WTC11 (cell line): ENCODE results near the gene E2F4. TPM values are rescaled to one million over a fixed set of nuclear protein-coding genes. Genes with fewer than 3 reads are reported as not detected.
A peak's percentile ranks its signal among the peaks of the same experiment; 100 is the strongest.

Experiments used
- ATAC-seq: fragments of 200-7000 bp; cut with Tn5 transposase; 2 replicates; pipeline ENCODE4 v1.10.0; 2021; ENCODE audit warnings: mild to moderate bottlenecking, moderate library complexity
- CTCF ChIA-PET: fragments of 300-600 bp; sonication (Branson Sonifier 250); formaldehyde crosslinking; loops from one replicate; lab custom pipeline; 2021; ENCODE audit warnings: antibody characterized with exemption; lab: Charles Lee
- POLR2A ChIA-PET: fragments of 350-600 bp; sonication (Branson Sonifier 250); formaldehyde crosslinking; loops from one replicate; lab custom pipeline; 2021; ENCODE audit warnings: antibody characterized with exemption; lab: Charles Lee
- DNase-seq: peaks from one replicate; pipeline ENCODE4 v3.0.0; 2021; ENCODE audit warnings: low spot score
- H3K27ac Mint-ChIP-seq: 2 replicates; pipeline ENCODE4 v1.8.0; 2021; ENCODE audit warnings: mixed read lengths
- H3K27me3 Mint-ChIP-seq: 2 replicates; pipeline ENCODE4 v1.8.0; 2021; ENCODE audit warnings: low read depth, mild to moderate bottlenecking, moderate library complexity, mixed read lengths
- H3K36me3 Mint-ChIP-seq: 2 replicates; pipeline ENCODE4 v1.8.0; 2021; ENCODE audit warnings: mixed read lengths
- H3K4me1 Mint-ChIP-seq: 2 replicates; pipeline ENCODE4 v1.8.0; 2022; ENCODE audit warnings: mixed read lengths
- H3K4me3 Mint-ChIP-seq: 2 replicates; pipeline ENCODE4 v1.8.0; 2021; ENCODE audit warnings: mild to moderate bottlenecking, moderate library complexity, mixed read lengths
- H3K9me3 Mint-ChIP-seq: 2 replicates; pipeline ENCODE4 v1.8.0; 2021; ENCODE audit warnings: mixed read lengths
- AFF4 ChIP-seq: sonication (generic); formaldehyde crosslinking; IDR thresholded peaks from 2 replicates; pipeline ENCODE4 v1.8.1; 2023; ENCODE audit warnings: mild to moderate bottlenecking, missing genetic modification reagents, borderline replicate concordance
- CREM ChIP-seq: sonication (generic); formaldehyde crosslinking; IDR thresholded peaks from 2 replicates; pipeline ENCODE4 v1.8.1; 2022; ENCODE audit warnings: mild to moderate bottlenecking, missing genetic modification reagents, moderate library complexity
- E2F1 ChIP-seq: sonication (generic); formaldehyde crosslinking; IDR thresholded peaks from 2 replicates; pipeline ENCODE4 v1.8.0; 2022; ENCODE audit warnings: mild to moderate bottlenecking, missing genetic modification reagents
- E2F4 ChIP-seq: sonication (generic); formaldehyde crosslinking; IDR thresholded peaks from 2 replicates; pipeline ENCODE4 v1.8.1; 2022; ENCODE audit warnings: low read depth, mild to moderate bottlenecking, moderate library complexity, missing genetic modification reagents, borderline replicate concordance
- MYBL2 ChIP-seq: sonication (generic); formaldehyde crosslinking; IDR thresholded peaks from 2 replicates; pipeline ENCODE4 v1.8.1; 2023; ENCODE audit warnings: mild to moderate bottlenecking, moderate library complexity, missing genetic modification reagents
- PRDM15 ChIP-seq: sonication (generic); formaldehyde crosslinking; IDR thresholded peaks from 2 replicates; pipeline ENCODE4 v1.8.0; 2022; ENCODE audit warnings: missing genetic modification reagents
- RORB ChIP-seq: fragments of 250-450 bp; sonication (Bioruptor Pico); IDR thresholded peaks from 2 replicates; pipeline ENCODE4 v1.9.0; 2021; ENCODE audit warnings: mild to moderate bottlenecking
- SP1 ChIP-seq: sonication (generic); formaldehyde crosslinking; conservative IDR thresholded peaks from 2 replicates; pipeline ENCODE4 v1.8.1; 2022; ENCODE audit warnings: missing genetic modification reagents
- TP53 ChIP-seq: sonication (generic); formaldehyde crosslinking; IDR thresholded peaks from 2 replicates; pipeline ENCODE4 v1.8.1; 2023; ENCODE audit warnings: mild to moderate bottlenecking, missing genetic modification reagents
- ZNF121 ChIP-seq: sonication (generic); formaldehyde crosslinking; IDR thresholded peaks from 2 replicates; pipeline ENCODE4 v1.8.0; 2023; ENCODE audit warnings: missing genetic modification reagents
- ZNF396 ChIP-seq: fragments of 250-450 bp; sonication (Bioruptor Pico); IDR thresholded peaks from 2 replicates; pipeline ENCODE4 v1.8.0; 2021; ENCODE audit warnings: mild to moderate bottlenecking, moderate library complexity, borderline replicate concordance
- ZSCAN18 ChIP-seq: fragments of 250-450 bp; sonication (Bioruptor Pico); IDR thresholded peaks from 2 replicates; pipeline ENCODE4 v2.1.2; 2022; ENCODE audit warnings: mild to moderate bottlenecking, moderate library complexity
- total RNA-seq: library from RNA; stranded (reverse); gene quantifications from 3 replicates; pipeline ENCODE4 v1.2.3, GENCODE V29; 2021
- TF ChIP-seq, protein P1 (sequence below): sonication (generic); formaldehyde crosslinking; IDR thresholded peaks from 2 replicates; pipeline ENCODE4 v1.8.1; 2023; ENCODE audit warnings: mild to moderate bottlenecking, missing genetic modification reagents

Gene E2F4
- total RNA-seq, 1 experiment from 2014 or later = 85.0 TPM

- TF ChIP-seq PRDM15 (CRISPR knock-in tag) (no peak), ZNF121 (CRISPR knock-in tag) (no peak), AFF4 (CRISPR knock-in tag) (no peak), ZNF396 (no peak), TP53 (CRISPR knock-in tag) (no peak), SP1 (CRISPR knock-in tag) (no peak), CREM (CRISPR knock-in tag) (no peak), RORB (CRISPR knock-in tag) (no peak), ZSCAN18 (CRISPR knock-in tag) (no peak)
- TF ChIP-seq, protein P1, sequence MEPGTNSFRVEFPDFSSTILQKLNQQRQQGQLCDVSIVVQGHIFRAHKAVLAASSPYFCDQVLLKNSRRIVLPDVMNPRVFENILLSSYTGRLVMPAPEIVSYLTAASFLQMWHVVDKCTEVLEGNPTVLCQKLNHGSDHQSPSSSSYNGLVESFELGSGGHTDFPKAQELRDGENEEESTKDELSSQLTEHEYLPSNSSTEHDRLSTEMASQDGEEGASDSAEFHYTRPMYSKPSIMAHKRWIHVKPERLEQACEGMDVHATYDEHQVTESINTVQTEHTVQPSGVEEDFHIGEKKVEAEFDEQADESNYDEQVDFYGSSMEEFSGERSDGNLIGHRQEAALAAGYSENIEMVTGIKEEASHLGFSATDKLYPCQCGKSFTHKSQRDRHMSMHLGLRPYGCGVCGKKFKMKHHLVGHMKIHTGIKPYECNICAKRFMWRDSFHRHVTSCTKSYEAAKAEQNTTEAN = no peak
Measured at GRCh38 chr16:67148221-67148620, 43.7 kb upstream of the E2F4 start (continued).

- no peaks in the 10 kb centered on the region for H3K9me3 Mint-ChIP-seq
- ATAC-seq = no peak
- TF ChIP-seq E2F4 (CRISPR knock-in tag) (no peak), E2F1 (CRISPR knock-in tag) (no peak), MYBL2 (CRISPR knock-in tag) (no peak)
- TF ChIP-seq, all 79 proteins: peak for 0
- ChIA-PET CTCF (interaction anchor here (0.6 to 15.3 kb wide), 8 partner anchors 10 to 192 kb away, joined by 3 to 386 read pairs (median 12); partner anchors contain the start of genes CES3, HSF4 and NOL3), POLR2A (no interaction called here)
- DNase-seq = no peak
- Mint-ChIP-seq H3K4me1 (peaks cover 8% of the 10 kb centered on the region), H3K4me3 (peak overlapping the region; percentile 48; the same call in 1 of the 2 replicates), H3K27me3 (peaks cover 37% of the 10 kb centered on the region), H3K36me3 (peaks cover 17% of the 10 kb centered on the region), H3K27ac (no peak overlapping the region)
Measured at GRCh38 chr16:67148656-67149275, 43.2 kb upstream of the E2F4 start.
